G401.6 (cell line): ENCODE measurements around the gene DCC.

Source experiments
- FAIRE-seq: peaks from 2 replicates; lab custom pipeline; 2012; peaks lifted over from hg19 to GRCh38; lab: Jason Lieb, UNC

The DCC gene

DNA sequence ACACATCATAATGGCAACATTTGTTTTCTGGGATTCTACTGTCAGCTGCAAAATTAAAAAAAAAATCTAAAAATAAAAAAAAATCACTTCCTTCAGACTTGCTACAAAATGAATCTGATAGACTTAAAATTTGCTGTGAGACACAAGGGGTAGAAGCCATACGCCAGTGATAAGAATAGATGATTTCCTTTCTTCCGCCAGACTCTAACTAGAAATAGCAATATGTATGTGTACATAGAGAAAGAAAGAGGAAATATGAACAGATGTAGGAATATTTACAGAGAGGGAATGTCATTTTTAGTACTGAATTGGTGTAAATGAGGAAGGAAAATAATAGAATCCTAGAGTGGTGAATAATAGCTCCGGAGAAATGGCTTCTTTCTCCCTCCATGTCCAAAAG is 574.2 kb downstream of the DCC start:
- no peak for FAIRE-seq

DNA sequence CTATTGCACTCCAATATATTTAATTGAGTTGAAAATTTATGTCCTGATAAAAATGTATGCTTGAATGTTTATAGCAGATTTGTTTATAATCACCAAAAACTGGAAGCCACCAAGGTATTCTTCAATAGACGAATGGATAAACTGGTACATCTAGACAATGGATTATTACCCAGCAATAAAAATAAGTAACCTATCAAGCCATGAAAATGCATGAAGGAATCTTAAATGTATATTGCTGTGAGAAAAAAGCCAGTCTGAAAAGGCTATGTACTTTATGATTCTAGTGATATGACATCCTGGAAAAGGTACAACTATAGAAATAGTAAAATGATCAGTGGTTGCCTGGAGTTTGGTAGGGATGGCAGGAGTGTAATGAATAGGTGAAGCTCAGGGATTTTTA is 580.7 kb downstream of the DCC start:
- FAIRE-seq: no peak

DNA sequence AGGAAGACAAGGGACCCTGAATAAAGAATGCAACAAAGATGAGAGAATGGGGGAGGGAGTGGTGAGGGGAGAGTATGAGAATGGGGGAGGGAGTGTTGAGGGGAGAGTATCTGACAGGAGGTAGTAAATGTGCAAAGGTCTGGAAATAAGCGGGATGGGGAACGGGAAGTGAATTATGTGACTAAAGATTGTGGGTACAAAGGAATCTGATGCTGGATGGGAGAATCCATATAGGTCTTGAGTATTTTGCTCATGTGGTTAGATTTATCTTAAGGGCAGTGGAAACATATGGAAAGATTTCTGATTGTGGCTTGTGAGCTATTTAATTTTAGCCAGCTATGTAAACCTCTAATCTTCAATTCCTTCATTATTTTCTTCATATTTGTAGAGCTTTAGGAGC is 593.4 kb downstream of the DCC start:
- no peak for FAIRE-seq

DNA sequence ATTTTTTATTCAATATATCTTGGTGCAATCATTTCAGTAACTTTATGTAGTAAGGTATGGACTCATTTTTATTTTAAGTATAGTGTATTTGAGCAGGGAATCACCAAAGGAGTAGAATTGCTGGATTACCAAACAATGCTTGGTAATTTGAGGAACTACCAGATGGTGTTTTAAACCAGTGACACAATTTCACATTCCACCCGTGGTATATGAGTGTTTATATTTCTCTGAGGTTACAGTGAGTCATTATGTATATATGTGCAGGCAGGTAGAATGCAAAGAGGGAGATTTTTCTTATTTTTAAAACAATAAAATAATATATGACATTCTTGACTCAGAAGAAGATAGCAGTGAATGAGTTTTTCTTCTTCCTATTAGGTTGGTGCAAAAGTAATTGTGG is 596.9 kb downstream of the DCC start:
- no peak for FAIRE-seq

DNA sequence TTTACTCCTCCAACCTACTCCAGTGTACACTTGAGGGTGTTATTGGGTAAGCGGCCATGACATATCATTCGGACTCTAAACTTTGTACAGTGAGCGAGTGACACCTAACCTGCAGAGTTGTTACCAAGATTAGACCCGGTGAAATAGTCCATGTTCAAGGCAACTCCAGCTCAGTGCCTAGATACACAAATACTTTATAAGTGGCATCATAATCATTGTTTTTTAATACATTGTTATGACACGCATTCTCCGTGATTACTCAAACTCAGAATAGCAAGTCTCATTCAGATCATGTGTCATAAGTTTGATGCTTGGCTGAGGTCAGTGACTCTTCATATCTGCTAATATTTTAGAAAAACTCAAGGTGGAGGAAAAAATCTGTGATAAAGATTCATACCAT is 597.8 kb downstream of the DCC start:
- FAIRE-seq: no peak

DNA sequence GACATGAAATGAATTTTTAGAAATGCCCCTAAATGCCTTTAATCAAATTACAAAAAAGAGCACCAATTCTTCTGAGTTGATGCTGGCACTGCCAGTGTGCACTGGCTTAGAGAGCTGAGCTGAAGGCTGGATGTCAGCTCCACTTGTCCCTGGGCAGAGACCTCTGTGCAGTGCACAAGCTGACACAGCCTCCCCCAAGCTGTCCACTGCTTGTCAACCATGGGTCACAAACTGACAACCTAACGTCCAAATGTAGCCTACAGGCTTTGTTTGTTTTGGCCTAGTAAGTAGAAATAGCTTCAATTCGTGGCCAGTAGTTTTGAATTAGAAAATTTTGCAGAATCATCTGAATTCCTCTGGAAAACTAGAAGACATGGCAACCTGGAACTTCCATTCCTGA is 605.6 kb downstream of the DCC start:
- FAIRE-seq: no peak

DNA sequence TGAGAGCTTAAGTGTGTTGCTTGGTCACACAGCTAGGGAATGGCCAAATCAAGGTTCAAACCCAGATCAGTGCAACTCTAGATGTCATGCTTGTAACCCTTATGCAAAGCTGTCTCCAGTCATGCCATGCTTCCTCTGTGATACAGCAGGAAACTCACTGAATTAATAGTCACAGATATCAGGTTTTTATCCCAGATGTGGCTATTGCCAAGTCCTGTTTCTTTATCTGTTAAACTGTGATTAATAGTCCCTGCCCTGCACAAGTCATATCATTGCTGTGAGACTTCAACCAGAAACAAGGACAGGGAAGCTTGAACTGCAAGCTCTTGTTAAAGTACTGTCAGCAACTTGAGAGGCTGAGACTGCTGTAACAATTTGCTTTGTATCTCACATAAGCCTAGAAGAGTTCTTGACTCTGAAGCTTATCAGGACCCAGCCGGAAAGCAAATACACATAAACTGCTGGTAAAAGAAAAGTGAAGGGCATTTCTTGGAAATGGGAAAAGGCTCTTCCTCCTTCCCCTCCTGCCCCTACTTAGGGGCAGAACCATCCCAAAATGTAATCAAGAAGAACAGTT is 609.0 kb downstream of the DCC start:
- FAIRE-seq: no peak

DNA sequence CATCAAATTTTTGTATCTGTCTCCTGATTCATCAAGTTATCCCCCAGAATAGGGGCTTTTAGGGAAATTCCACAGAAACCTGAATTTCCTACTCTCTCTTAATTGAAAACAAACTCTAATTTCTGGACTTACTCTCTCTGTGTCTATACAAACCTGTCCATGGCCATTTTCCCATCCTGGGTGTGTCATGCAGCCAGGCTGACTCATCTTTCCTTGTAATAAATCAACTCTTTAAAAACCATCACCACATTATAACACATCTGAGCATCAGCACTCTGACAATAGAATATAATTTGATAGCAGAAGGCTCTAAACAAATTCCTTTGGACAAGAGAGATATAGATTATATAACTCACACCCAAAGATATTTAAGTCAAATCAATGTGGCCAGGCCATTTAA is 610.2 kb downstream of the DCC start:
- no peak for FAIRE-seq

DNA sequence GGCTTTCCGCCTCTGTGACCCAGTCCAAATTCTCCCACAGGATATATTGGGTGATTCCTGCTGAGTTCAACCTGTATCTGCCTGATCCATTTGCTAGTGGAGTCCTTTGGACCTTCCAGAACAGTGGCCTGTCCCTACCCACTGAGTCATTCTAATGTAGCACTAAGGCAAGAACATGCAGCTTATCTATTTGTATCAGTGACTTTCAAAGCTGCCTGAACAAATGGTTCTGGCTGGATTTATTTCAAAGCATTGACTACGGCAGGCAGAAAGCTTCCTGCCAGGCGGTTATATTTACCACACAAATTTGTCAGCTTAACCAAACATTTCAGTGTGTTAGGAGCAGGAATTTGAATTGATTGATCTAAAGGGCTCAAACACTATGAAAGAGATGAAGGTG is 613.4 kb downstream of the DCC start:
- no peak for FAIRE-seq

DNA sequence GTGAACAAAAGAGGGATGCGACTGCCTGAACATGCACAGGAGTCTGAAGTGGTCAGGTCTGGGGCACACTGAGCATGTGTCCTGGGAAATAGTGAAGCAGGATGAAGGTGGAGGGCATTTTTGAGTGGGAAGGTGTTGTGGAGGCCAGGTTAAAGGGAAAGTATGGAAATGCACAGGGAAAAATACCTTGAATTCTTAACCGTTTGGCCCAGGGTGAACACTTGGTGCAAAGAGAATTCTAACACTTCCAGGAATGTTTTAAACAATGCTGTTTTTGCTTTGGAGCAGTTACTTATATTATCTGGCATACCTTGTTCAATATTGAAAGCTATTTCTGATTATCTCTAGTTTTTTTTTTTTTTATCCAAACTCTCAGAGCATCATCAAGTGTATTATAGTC is 623.5 kb downstream of the DCC start:
- FAIRE-seq: no peak

DNA sequence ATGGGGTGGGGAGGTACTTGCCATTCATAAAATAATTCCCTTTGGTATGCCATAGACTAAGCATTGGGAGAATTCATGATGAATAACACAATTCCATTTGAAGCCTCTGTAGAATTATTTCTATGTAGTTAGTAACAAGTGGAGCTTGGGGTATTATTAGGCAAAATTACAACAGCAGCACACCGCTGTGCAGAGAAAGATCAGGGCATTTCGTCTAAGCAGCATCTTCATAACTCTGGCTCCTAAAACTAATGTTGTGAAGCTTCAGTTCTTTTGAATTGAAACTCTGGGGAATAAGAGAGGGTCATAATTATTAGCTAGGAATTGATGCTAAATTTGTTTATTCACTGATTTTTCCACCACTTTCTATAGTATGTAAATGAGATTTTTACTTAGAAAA is 630.7 kb downstream of the DCC start:
- FAIRE-seq: no peak

DNA sequence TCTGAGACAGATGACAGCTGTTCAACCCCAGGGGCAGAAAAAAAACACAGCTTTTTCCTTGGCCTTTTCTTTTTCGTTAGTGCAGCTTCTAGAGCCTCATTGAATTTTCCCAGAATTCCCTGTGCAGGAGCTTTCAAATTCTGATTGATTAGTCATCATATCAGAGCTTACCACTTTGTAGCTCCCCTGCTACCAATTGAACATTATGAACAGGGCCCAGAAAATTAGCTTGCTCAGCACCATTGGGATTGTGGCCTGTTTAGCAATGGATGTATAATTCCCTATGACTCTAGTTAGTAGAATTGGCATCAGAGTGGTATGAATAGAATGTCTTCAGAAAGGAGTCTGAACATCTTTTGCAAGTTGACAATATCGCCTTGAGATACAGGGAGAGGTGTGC is 631.1 kb downstream of the DCC start:
- no peak for FAIRE-seq

DNA sequence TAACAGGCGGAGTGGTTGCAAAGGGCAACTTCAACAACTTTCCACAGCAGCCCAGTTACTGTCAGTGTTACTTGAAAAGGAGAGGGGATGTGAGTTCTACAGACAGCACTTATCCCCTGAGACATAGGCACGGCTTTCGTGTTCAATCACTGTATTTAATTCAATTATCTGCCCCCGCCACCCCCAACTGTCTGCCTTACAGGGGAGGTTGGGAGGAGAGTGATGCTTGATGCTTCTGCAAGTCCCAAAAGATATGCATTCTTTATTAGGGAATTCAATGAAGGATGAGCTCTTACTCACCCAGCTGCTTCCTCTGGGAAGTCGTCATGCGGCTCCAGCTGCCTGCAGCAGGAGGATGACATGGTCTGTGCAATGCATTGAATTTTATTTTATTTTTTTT is 639.9 kb downstream of the DCC start:
- FAIRE-seq: no peak

DNA sequence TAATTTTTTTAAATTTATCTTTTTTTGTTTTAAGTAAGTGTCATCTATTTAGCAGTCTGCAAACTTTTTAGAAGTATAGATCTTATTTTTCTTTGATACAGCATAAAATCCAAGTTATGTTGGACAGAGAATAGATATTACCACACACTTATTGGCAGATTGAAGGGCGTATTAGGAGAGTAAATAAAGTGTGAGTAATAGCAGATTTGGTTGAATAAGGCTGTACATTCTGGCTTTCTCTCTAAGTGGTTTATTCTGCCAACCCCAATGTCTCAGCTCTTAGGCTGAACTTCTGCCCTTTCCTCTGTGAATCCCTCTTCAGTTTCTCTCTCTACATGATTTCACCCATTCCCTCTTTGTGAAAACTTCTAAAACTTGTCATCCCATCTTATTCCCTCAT is 651.2 kb downstream of the DCC start:
- no peak for FAIRE-seq

DNA sequence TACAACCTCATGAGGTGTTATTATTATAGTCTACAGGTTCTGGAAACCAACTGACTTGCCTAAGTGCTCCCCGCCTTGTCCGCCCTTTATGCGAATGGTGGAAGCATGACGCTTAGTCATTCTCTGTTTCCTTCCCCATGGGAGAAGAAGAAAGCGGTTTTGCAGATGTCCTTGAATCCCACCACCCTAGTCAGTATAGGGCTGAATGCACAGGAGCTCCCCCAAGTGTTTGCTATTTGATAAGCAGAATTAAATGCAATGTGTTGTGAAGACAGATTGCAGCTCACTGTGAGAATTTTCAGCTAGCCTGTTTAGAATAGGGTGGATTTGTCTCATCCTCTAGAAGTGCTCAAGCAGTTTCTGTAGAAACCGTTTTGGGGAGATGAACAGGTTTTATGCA is 652.0 kb downstream of the DCC start:
- FAIRE-seq: no peak

DNA sequence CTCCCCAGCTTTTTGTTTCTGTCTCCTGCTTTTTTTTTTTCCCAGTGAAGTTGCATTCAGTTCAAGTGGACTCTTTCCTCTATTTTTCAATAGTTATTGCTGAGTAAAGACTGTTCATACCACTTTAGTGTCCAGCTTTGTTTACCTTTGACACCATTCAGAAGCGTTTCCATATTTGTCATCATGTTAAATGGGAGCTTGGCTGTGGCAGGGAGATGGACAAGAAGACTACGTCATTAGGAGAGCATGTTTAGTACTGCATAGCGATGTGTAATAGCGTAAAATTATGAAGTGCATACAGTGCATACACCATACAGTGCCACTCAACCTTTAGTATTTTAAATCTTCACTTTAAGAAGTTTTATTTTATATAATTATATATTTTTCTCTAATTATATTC is 655.9 kb downstream of the DCC start:
- no peak for FAIRE-seq

DNA sequence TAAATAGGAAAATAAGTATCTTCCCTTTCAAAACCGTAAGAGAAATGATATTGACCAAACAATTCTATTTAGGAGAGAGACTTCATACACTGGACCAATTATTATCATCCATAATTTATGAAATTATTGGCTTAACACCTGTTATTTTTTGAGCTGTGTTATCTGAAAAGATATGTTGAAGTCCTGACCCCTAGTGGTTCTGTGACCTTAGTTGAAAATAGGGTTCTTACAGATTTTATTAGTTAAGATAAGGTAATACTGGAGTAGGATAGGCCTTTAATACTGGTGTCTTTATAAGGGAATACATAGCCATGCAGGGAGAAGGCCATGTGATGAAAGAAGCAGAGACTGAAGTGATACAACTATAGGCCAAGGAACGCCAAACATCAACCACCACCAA is 659.6 kb downstream of the DCC start:
- no peak for FAIRE-seq

DNA sequence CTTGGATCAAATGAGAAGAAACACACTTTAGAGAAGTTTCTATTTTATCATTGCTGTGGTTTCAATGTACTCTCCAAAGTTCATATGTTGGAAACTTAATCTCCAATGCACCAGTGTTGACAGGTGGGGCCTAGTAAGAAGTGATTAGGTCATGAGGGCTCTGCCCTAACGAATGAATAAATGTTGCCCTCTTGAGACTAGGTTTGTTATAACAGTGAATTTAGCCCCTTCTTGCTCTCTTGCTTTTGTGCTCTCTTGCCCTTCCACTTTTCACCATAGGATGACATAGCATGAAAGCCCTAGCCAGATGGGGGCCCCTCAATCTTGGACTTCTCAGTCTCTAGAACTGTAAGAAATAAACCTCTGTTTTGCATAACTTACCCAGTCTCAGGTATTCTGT is 664.8 kb downstream of the DCC start:
- FAIRE-seq: no peak

DNA sequence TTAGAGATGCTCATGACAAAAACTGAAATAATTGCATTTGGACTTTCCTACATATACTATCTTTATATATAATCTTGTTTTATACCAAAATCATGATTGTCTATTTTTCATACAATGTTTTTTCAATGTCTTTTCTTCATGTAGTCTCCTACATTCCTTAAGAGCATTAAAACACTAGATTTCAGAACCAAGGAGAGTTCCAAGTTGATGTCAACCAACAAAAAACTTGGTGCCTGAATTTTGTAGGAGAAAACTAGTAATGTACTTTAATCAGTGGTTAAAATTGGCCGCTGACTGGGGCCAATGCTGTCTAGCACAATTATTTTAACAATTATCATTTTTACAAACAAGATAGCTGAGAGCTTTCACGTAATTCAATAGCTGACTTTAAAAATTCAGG is 678.8 kb downstream of the DCC start:
- no peak for FAIRE-seq

DNA sequence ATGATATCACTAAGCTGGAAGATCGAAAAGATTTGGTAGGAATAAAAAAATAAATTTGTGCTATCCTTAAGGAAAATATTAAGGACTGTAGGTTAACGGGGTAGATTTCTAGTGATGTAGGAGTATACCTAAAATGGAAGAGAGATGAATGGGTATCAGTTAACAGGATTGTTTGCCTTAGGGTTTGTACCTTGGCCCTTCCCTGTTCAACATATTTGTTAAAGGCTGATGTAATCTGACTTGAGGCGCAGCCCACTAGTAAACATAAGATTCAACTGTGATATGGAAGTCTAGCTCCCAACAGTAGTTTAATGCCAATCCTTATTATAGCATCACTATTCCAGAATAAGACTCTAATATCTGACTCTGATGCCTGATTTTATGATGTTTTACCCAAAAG is 685.2 kb downstream of the DCC start:
- no peak for FAIRE-seq

DNA sequence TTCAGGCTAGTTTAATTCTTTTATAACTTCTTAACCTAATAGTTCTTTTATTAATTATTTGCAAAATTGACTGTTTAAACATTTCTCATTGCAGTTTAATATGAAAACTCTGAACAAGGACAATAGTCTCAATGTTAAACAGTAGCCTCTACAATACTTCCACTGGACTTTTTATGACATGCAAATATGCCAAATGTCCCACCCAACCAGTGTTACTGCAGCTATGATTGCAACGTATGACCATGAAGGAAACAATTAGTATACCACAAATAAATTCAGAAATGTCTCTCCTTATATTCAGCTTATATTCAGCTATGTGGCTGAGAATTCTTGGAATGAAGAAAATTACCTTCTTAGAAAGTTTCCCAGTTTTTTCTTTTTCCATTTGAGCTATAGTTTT is 688.6 kb downstream of the DCC start:
- FAIRE-seq: no peak

DNA sequence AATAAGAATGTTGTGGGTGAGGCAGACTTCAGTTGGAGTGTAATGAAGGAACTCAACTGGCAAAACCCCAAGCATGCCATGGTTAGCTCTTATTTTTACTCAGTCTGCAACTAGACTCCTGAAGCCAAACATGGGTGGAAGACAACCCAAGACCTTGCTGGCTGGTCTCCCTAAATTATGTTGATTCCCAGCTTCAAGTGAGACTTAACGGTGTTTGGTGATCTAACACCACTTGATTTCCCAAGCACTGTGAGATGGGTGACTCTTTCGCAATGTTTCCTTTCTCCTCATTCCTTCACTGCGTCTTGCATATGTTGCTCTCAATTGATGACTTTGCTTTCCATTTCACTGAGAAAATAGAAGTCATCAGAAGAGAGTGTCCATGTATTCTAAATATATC is 693.1 kb downstream of the DCC start:
- no peak for FAIRE-seq

DNA sequence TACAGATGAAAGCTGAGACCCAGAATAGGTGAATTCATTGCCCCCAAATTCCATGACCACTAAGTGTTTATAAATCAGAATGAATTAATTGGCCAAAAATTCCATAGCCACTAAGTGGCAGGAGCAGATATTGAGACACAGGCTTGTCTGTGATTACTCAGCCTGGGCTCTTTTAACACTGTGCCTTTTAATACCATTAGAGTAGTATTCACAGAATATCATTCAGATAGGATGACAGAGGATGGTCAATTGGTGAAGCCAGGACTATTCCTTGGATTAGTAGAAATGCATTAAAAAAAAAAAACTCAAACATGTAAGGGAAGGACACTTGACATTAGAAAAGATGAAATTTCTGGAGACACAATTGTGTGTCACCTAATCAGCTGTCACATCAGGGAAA is 698.6 kb downstream of the DCC start:
- FAIRE-seq: no peak

DNA sequence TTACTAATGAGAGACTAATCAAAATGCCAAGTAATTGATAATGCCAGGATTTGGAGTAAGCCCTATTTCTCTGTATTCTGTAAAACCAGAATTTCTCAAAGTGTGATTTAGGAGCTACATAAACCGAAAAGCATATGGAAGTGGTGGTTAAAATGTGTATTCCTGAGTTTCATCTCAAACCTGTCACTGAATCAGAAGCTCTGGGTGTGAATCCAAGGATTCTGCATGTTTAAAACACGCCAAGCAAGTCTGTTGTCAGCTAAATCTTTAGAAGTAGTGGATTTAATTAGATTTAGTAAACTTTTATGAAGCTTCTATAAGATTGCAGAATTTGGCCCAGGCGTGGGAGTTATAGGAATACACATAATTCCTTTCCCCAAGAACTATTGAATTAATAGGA is 700.3 kb downstream of the DCC start:
- FAIRE-seq: no peak

DNA sequence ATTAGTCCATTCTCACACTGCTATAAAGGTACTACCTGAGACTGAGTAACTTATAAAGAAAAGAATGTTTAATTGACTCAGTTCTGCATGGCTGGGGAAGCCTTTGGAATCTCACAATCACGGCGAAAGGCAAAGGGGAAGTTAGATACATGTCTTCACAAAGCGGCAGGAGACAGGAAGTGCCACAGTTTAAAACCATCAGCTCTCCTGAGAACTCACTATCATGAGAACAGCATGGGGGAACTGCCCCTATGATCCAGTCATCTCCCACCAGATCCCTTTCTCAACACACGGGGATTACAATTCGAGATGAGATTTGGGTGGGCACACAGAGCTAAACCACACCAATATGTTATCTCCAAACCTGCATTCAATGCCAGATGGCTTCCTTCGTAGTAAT is 716.1 kb downstream of the DCC start:
- no peak for FAIRE-seq
